Colonic mucosa (tissue), 4 donors: ENCODE measurements around the gene DRGX. TPM values are rescaled to one million over a fixed set of nuclear protein-coding genes. Genes with fewer than 3 reads are reported as not detected.

Experiments
- DNase-seq: peaks from one replicate; pipeline ENCODE4 v3.0.0-alpha.2; 2020
- H3K27ac ChIP-seq: fragments of 200-600 bp; one replicate; pipeline ENCODE4 v1.8.0; 2021
- H3K27me3 ChIP-seq: fragments of 200-600 bp; one replicate; pipeline ENCODE4 v1.8.0; 2021
- H3K36me3 ChIP-seq: fragments of 200-600 bp; one replicate; pipeline ENCODE4 v1.8.0; 2021
- H3K4me1 ChIP-seq: fragments of 200-600 bp; one replicate; pipeline ENCODE4 v1.8.0; 2021; ENCODE audit warnings: mild to moderate bottlenecking
- H3K4me3 ChIP-seq: fragments of 200-600 bp; one replicate; pipeline ENCODE4 v1.8.0; 2021
- H3K9ac ChIP-seq, 2 donors: one replicate each; pipeline ENCODE4 v1.7.0; 2013; ENCODE audit warnings: control low read depth in 2 of 2, low read depth in 2 of 2, low read length in 2 of 2
- H3K9me3 ChIP-seq: fragments of 200-600 bp; one replicate; pipeline ENCODE4 v1.8.0; 2021
- CTCF ChIP-seq: fragments of 200-600 bp; IDR thresholded peaks from one replicate; pipeline ENCODE4 v1.8.0; 2022; ENCODE audit warnings: antibody characterized with exemption, mild to moderate bottlenecking
- intact Hi-C: fragments of 100-400 bp; cut with DNase I; formaldehyde crosslinking; loops from one replicate; pipeline ENCODE4 v1.14.1; 2022
- total RNA-seq, 2 donors: library from RNA; stranded (reverse); fragmentation: NEBNext Ultra II Directional in 1 of 2; extraction: Animal tissue kit (Norgen Biotek cat#: 25700) in 1 of 2; gene quantifications; one replicate each; pipeline ENCODE4 v1.2.1, GENCODE V29; 2021
- donor health status: healthy.
- donor health status: DM: no; HTN: no; CAD: no.
- donor health status: DM: no; HTN: no; CAD: no.

The DRGX gene
- total RNA-seq, 2 donors from 2014 or later: 0.16 TPM; not detected in 1

GRCh38 chr10:49373361-49373760 lies 22.5 kb downstream of the DRGX start:
- TF ChIP-seq CTCF: no peak
- Histone ChIP-seq H3K9ac (no peak overlapping the region), H3K4me3 (no peak overlapping the region), H3K36me3 (no peaks in the 10 kb centered on the region), H3K27me3 (no peaks in the 10 kb centered on the region), H3K27ac (no peak overlapping the region), H3K4me1 (no peaks in the 10 kb centered on the region), H3K9me3 (no peaks in the 10 kb centered on the region)
- intact Hi-C loops: no loop called here
- no peak for DNase-seq

DNA sequence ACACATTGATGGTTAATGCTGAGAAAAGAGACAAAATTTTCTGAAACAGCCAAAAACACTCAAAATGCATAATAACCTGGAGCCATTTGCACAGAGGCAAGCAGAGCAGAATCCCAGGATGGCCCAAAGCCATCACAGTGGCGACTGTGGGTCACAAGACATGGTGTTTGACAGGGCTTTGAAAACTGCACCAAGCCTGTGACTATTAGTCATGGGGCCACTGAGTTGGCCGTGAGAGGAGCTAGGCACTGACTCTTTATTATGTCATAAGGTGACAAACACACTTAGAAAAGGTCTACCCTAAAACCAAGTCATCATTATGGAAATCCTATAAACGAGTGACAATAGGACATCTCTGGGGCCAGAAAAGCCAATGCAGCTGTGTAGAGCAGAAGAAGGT lies 23.9 kb downstream of the DRGX start:
- intact Hi-C loops: no loop called here
- no peak overlapping the region for H3K27ac ChIP-seq
- no peak for TF ChIP-seq CTCF
- H3K27me3 ChIP-seq: no peaks in the 10 kb centered on the region
- no peak overlapping the region for H3K4me3 ChIP-seq
- H3K36me3 ChIP-seq: no peaks in the 10 kb centered on the region
- DNase-seq: no peak
- no peaks in the 10 kb centered on the region for H3K4me1 ChIP-seq
- H3K9me3 ChIP-seq: no peaks in the 10 kb centered on the region
- H3K9ac ChIP-seq: no peak overlapping the region

GRCh38 chr10:49370326-49371100 lies 25.4 kb downstream of the DRGX start:
- Histone ChIP-seq H3K27ac (no peak overlapping the region), H3K4me3 (no peak overlapping the region), H3K4me1 (no peaks in the 10 kb centered on the region), H3K27me3 (no peaks in the 10 kb centered on the region), H3K9ac (no peak overlapping the region), H3K9me3 (no peaks in the 10 kb centered on the region), H3K36me3 (no peaks in the 10 kb centered on the region)
- TF ChIP-seq CTCF: no peak
- DNase-seq: no peak
- intact Hi-C loops: no loop called here

GRCh38 chr10:49369216-49370162 lies 26.4 kb downstream of the DRGX start:
- DNase-seq: no peak
- TF ChIP-seq CTCF: no peak
- Histone ChIP-seq H3K9me3 (no peaks in the 10 kb centered on the region), H3K27me3 (no peaks in the 10 kb centered on the region), H3K4me3 (no peak overlapping the region), H3K27ac (no peak overlapping the region), H3K9ac (no peak overlapping the region), H3K36me3 (no peaks in the 10 kb centered on the region), H3K4me1 (no peaks in the 10 kb centered on the region)
- intact Hi-C loops: no loop called here

DNA sequence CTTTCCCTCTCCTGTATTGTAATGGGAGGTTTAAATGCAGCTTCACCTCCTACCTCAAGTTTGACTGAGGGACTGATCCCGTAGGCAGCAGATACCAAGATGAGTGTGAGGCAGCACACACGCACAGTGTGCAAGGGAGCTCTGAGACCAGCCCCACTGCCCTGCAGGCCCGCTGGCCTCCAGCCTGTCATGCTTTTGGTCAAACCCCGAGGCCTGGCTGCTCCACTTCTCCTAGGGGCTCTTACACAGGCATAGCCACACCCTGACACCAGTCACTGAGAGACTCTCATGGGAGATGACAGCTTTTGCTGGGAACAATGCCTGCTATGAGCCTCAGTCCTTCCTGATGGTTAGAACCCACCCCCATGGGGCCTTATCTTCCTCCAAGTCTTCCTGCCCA lies 27.6 kb downstream of the DRGX start:
- no peak for TF ChIP-seq CTCF
- intact Hi-C loops: no loop called here
- peak; percentile 12 for DNase-seq
- Histone ChIP-seq H3K4me3 (no peak overlapping the region), H3K4me1 (no peaks in the 10 kb centered on the region), H3K9ac (no peak overlapping the region), H3K27ac (no peak overlapping the region), H3K27me3 (no peaks in the 10 kb centered on the region), H3K9me3 (no peaks in the 10 kb centered on the region), H3K36me3 (no peaks in the 10 kb centered on the region)
